SJCRH30 (cell line): Measurements from ENCODE around the gene CDH4. TPM values are rescaled to one million over a fixed set of nuclear protein-coding genes. Genes with fewer than 3 reads are reported as not detected.
"Not testable (repeated sequence)": the region's sequence is repeated elsewhere in the genome, so short reads cannot be mapped to it uniquely, and the experiment has no call there.

ENCODE experiments used
- DNase-seq, 2 experiments: peaks; one replicate each; pipeline ENCODE4 v3.0.0-alpha.2; 2015 to 2020
- H3K27ac ChIP-seq: fragments of 250-450 bp; sonication (Bioruptor Pico); 2 replicates; pipeline ENCODE4 v1.5.1; 2020; ENCODE audit warnings: mild to moderate bottlenecking, moderate library complexity
- H3K27me3 ChIP-seq: fragments of 250-450 bp; sonication (Bioruptor Pico); 2 replicates; pipeline ENCODE4 v1.5.1; 2020; ENCODE audit warnings: mild to moderate bottlenecking, moderate library complexity
- H3K36me3 ChIP-seq: fragments of 250-450 bp; sonication (Bioruptor Pico); 2 replicates; pipeline ENCODE4 v1.5.1; 2020; ENCODE audit warnings: mild to moderate bottlenecking, moderate library complexity
- H3K4me1 ChIP-seq: fragments of 250-450 bp; sonication (Bioruptor Pico); 2 replicates; pipeline ENCODE4 v1.5.1; 2020; ENCODE audit warnings: mild to moderate bottlenecking, moderate library complexity
- H3K4me3 ChIP-seq: fragments of 250-450 bp; sonication (Bioruptor Pico); 2 replicates; pipeline ENCODE4 v1.5.1; 2020; ENCODE audit warnings: mild to moderate bottlenecking, moderate library complexity
- H3K9me3 ChIP-seq: fragments of 250-450 bp; sonication (Bioruptor Pico); replicated peaks from 2 replicates; pipeline ENCODE4 v1.5.1; 2020; ENCODE audit warnings: mild to moderate bottlenecking, moderate library complexity
- total RNA-seq: library from RNA; depleted of rRNA; stranded (reverse); fragments of >200 nt; shearing (Covaris generic); gene quantifications from 2 replicates; pipeline ENCODE4 v1.2.3, GENCODE V29; 2014

The CDH4 gene
- total RNA-seq, 1 experiment from 2014 or later, result 0.06 TPM

DNA sequence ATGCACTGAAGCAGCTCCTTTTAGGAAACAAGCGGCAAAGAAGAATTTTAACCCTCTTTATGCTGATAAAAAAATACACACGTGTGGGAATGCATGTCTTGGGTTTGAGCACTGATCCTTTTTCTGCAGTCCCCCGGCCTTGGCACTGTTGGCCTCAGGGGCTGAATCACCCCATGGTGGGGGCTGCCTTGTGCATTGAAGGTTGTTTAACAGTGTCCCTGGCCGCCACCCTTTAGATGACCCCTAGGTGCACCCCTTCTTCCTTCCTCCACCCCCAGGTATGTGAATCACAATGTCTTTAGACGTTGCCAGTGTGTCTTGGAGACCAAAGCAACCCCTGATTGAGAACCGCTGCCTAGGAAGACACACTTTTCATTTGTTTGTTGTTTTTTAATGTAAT lies 190.7 kb downstream of the CDH4 start:
- no peak overlapping the region for H3K27ac ChIP-seq

DNA sequence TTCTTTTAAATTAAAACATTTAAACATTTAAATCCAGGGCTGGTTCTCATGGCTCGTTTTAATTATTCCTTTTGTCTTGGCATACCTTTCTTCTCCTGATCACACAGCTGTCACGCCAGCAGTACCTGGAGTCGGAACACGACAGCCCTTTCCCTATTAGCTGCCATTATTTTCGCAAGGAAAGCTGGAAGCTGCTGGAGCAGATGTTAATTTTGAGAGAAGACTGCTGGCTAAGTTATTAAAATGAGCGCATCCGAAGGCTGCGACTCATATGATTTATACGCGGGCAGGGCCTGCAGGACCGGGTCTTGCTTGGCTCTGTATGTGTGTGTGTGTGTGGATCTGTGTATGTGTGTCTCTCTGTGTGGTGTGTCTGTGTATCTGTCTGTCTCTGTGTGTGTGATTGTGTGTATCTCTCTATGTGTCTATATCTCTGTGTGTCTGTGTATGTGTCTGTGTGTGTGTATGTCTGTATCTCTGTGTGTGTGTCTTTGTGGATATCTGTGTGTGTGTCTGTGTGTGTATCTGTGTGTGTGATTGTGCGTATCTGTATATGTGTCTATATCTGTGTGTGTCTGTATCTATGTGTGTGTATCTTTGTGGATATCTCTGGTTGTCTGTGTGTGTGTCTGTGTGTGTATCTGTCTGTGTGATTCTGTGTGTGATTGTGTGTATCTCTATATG lies 191.5 kb downstream of the CDH4 start:
- no peak overlapping the region for H3K4me3 ChIP-seq
- H3K9me3 ChIP-seq, result no peaks in the 10 kb centered on the region
- H3K4me1 ChIP-seq, result no peaks in the 10 kb centered on the region
- no peak for DNase-seq
- no peak overlapping the region for H3K27ac ChIP-seq
- H3K27me3 ChIP-seq, result peaks cover 5% of the 10 kb centered on the region; the same call in 1 of the 2 replicates
- H3K36me3 ChIP-seq, result no peaks in the 10 kb centered on the region

More for the DNA sequence above, 190.7 kb downstream of the CDH4 start:
- Histone ChIP-seq H3K36me3 (no peaks in the 10 kb centered on the region), H3K9me3 (no peaks in the 10 kb centered on the region), H3K27me3 (peaks cover 5% of the 10 kb centered on the region; the same call in 1 of the 2 replicates), H3K4me1 (no peaks in the 10 kb centered on the region), H3K4me3 (no peak overlapping the region)
- no peak for DNase-seq

DNA sequence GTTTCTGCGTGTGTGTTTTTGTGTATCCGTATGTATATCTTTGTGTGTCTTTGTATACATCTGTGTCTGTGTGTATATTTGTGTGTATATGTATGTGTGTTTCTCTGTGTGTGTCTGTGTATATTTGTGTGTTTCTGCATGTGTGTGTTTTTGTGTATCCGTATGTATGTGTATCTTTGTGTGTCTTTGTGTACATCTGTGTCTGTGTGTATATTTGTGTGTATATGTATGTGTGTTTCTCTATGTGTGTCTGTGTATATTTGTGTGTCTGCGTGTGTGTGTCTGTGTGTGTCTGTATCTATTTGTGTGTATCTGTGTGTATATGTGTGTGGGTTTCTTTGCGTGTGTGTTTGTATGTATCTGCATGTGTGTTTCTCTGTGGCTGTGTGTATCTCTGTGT lies 192.6 kb downstream of the CDH4 start:
- Histone ChIP-seq H3K4me3 (no peak overlapping the region), H3K27me3 (peaks cover 7% of the 10 kb centered on the region; the same call in 1 of the 2 replicates)
- DNase-seq, result no peak

DNA sequence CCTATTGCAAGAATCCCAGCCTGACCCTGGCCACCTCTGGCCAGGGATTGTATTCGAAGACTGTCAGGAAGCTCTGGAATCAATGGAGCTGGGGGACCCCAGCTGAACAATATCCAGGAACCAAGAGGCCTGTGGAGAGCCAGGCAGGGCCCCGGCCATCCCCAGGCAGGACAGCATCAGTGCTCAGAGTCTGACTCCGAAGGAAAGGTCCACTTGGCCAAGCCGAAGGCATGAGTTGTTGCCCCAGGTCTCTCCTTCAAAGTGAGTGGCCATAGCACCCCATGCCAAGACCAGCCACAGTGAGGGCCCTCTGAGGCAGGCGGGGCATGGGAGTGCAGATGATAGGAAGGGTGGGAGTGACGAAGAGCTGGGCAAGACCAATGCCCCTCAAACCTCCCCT lies 193.1 kb downstream of the CDH4 start:
- no peak for DNase-seq
- no peaks in the 10 kb centered on the region for H3K4me1 ChIP-seq
- no peaks in the 10 kb centered on the region for H3K9me3 ChIP-seq
- no peak overlapping the region for H3K4me3 ChIP-seq
- H3K27ac ChIP-seq, result no peak overlapping the region
- peaks cover 5% of the 10 kb centered on the region; the same call in 1 of the 2 replicates for H3K27me3 ChIP-seq
- no peaks in the 10 kb centered on the region for H3K36me3 ChIP-seq

More for the DNA sequence above, 192.6 kb downstream of the CDH4 start:
- Histone ChIP-seq H3K27ac (no peak overlapping the region), H3K4me1 (no peaks in the 10 kb centered on the region), H3K36me3 (no peaks in the 10 kb centered on the region), H3K9me3 (no peaks in the 10 kb centered on the region)

DNA sequence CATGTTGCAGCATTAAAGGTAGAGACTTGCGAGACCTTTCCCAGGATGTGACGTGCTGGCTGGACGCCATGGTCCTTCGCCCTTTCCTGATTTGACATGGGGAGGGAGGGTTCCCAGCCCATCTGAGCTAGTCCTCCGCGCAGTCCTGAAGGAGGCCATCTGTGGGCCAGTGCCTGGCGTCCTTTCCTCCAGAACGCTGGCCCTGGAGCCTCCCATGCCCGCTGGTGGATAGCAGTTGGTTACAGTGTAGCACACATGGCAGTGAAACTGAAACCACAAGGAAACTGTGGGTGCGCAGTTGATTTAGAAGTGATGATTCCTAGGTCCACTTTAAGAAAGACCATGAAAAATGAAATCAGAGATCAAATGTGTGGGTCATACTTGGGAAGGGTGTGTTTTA lies 193.7 kb downstream of the CDH4 start:
- H3K27ac ChIP-seq, result no peak overlapping the region
- H3K36me3 ChIP-seq, result no peaks in the 10 kb centered on the region
- no peak overlapping the region for H3K4me3 ChIP-seq
- no peak for DNase-seq
- no peaks in the 10 kb centered on the region for H3K4me1 ChIP-seq
- no peaks in the 10 kb centered on the region for H3K9me3 ChIP-seq
- H3K27me3 ChIP-seq, result peaks cover 5% of the 10 kb centered on the region; the same call in 1 of the 2 replicates

DNA sequence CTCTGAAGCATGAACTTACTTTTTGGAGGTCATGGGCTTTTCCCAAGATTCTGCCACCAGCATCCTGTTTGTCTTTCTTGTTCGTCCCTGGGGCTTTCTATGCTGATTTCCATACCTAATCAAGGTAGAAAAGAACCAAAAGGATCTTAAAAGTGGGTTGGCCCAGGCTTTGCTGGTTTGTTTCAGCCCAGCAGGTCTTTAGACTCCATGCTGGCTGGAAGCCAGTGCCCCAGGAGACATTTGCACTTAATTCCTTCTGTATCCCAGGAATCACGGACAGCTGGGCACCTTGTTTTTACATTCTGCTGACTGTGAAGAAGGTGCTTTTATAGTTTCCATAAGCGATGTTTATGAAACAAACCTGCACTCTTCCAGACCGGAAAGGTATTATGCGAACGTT lies 195.9 kb downstream of the CDH4 start:
- Histone ChIP-seq H3K9me3 (no peaks in the 10 kb centered on the region), H3K27ac (no peak overlapping the region), H3K4me3 (no peak overlapping the region), H3K36me3 (no peaks in the 10 kb centered on the region), H3K27me3 (0 out of 2 replicates have a peak, but pooled peaks cover 2% of the 10 kb centered on the region), H3K4me1 (no peaks in the 10 kb centered on the region)
- DNase-seq, result no peak

DNA sequence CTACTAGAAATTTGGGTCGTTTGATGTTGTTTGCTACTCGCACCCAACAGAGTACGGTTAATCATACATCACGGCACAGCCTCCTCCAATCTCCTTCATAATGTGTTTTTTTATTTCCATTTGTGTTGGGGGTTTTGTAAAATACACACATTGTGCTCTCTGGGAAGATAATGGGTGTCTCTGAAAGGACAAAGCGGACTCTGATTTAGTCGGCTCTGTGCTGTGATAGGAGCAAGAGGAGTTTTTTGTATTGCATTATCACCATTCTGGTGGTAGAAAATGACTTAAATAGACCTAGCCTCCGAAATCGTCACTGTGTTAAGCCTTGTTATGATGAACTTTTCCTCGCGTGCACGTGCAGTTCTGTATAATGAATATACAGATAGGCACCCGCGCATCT lies 196.3 kb downstream of the CDH4 start:
- Histone ChIP-seq H3K27me3 (0 out of 2 replicates have a peak, but pooled peaks cover 2% of the 10 kb centered on the region), H3K4me3 (no peak overlapping the region), H3K27ac (no peak overlapping the region), H3K9me3 (no peaks in the 10 kb centered on the region), H3K36me3 (no peaks in the 10 kb centered on the region), H3K4me1 (no peaks in the 10 kb centered on the region)
- DNase-seq, result no peak

DNA sequence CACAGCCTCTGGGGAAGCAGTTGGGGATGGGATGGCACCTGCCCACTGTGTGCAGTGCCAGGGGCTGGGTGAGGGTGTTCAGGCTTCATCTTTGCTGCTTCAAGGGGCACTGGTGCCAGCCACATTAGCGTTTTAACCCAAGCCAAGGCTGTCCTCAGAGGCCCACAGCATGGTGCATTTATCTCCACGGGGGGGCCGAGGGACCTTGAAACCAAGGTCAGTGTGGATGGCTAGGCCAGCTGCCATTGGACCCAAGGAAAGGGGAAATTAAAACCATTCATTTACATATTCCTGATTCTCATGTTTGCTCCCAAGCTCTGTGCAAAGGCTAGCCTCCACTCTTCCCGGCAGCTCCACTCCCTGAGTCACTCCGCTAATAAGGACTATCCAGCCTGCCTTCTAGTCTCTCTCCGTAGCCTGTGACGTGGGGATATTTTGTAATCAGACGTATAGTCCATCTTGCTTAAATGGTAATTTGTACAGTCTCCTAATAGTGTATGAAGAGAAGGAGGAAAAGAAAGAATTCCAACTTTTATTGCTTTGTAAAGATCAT lies 197.1 kb downstream of the CDH4 start:
- Histone ChIP-seq H3K36me3 (no peaks in the 10 kb centered on the region), H3K27ac (no peak overlapping the region), H3K9me3 (no peaks in the 10 kb centered on the region), H3K4me3 (no peak overlapping the region), H3K27me3 (0 out of 2 replicates have a peak, but pooled peaks cover 2% of the 10 kb centered on the region), H3K4me1 (no peaks in the 10 kb centered on the region)
- DNase-seq, result no peak

DNA sequence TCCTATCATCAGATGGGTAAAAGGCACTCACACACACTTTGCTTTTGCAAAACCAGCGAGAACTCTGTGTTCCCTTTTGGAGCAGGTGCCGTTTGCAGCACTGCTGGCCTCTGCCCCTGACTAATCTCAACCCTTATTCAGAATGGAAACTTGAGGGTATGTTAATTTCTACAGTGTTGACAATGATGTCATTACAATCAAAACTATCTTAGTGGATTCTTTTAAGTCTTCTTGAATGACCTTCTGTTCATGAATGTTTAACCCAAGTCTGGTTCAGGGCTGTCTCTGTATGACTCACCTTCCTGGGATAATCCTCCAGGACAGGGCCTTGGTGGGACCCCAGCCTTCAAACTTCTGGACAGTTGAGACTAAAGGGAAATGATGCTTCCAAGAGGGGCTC lies 197.9 kb downstream of the CDH4 start:
- Histone ChIP-seq H3K27ac (no peak overlapping the region), H3K4me3 (no peak overlapping the region), H3K27me3 (peaks cover 2% of the 10 kb centered on the region; the same call in 1 of the 2 replicates), H3K9me3 (no peaks in the 10 kb centered on the region), H3K4me1 (no peaks in the 10 kb centered on the region), H3K36me3 (no peaks in the 10 kb centered on the region)
- DNase-seq, result no peak

DNA sequence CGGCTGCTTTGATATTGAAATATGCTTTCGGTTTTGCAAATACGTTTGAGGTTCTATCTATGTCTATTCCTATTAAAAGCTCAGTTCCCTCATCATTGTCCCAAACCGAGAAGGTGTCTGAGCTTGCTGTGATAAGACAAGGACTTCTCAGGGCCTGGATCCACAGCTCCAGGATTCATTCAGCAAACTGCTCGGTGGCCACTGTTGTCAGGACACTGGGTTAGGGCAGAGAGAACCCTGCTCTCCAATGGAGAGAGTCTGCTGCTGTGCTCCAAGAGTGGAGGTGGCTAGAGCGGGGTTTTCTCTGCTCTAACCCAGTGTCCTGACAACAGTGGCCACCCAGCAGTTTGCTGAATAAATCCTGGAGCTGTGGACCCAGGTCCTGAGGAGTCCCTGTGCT lies 198.5 kb downstream of the CDH4 start:
- Histone ChIP-seq H3K36me3 (no peaks in the 10 kb centered on the region), H3K4me3 (no peak overlapping the region), H3K4me1 (no peaks in the 10 kb centered on the region), H3K9me3 (no peaks in the 10 kb centered on the region), H3K27me3 (peaks cover 2% of the 10 kb centered on the region; the same call in 1 of the 2 replicates), H3K27ac (no peak overlapping the region)
- no peak for DNase-seq

DNA sequence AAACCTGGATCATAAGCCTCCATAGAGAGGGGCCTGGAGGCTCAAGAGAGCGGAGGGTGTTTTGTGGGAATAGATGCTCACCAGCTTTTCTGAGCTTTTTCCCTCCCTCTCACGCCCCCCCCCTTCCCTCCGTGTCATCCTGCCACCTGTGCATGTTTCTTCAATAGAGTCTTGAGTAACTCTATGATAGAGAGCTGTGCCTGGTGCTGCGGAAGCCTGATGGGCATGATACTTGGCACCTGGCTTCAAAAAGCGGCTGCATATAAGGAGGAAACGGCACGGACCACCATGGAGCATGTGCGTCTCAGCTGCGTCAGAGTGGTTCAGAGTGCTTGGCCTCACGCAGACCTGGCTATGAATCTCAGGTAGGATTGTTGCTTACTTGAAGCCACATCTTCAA lies 198.9 kb downstream of the CDH4 start:
- no peaks in the 10 kb centered on the region for H3K4me1 ChIP-seq
- H3K27ac ChIP-seq, result no peak overlapping the region
- DNase-seq, result no peak

DNA sequence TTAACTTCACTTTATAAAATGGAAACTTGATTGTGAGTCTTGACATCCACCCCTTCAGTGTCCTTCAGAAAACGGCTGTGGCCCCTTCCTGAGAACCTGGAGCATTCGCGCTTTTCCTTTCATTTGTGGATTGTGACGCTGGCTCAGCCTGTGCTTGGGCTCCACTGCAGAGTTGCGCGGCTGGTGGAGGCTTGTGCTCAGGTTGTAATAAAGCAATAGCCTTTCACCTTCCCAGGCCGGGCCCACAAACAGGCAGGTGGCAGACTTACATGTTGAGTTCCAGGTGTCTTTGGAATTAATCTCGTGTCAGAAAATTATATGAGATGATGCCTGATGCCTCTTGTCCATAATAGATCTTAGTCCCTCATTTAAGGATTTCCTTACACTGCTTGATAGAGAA lies 199.9 kb downstream of the CDH4 start:
- no peak overlapping the region for H3K27ac ChIP-seq
- no peaks in the 10 kb centered on the region for H3K4me1 ChIP-seq
- peaks cover 9% of the 10 kb centered on the region; the same call in 1 of the 2 replicates for H3K27me3 ChIP-seq
- H3K9me3 ChIP-seq, result no peaks in the 10 kb centered on the region
- H3K4me3 ChIP-seq, result no peak overlapping the region
- no peak for DNase-seq
- no peaks in the 10 kb centered on the region for H3K36me3 ChIP-seq

More for the DNA sequence above, 198.9 kb downstream of the CDH4 start:
- Histone ChIP-seq H3K4me3 (no peak overlapping the region), H3K27me3 (peaks cover 2% of the 10 kb centered on the region; the same call in 1 of the 2 replicates), H3K36me3 (no peaks in the 10 kb centered on the region), H3K9me3 (no peaks in the 10 kb centered on the region)

DNA sequence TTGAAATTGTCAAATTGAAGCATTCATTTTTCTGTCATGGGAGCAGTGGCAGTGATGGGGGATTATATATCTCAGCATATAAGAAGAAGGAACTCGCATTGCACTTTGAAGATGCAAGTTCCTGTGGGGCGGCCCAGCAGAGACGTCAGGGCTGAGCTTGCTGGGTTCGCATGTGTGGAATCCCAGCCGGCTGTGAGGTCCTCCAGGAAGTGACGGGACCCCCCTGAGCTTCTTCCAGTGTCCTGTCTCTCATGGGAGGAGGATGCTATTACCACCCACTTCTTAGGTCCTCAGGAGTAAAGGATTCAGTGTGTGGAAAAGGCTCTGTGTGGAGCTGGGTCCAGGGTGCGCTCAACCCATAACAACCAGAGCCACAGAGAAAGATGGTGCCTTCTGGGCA lies 201.2 kb downstream of the CDH4 start:
- H3K4me1 ChIP-seq, result no peaks in the 10 kb centered on the region
- H3K27me3 ChIP-seq, result peaks cover 9% of the 10 kb centered on the region; the same call in 1 of the 2 replicates
- no peak overlapping the region for H3K4me3 ChIP-seq
- no peaks in the 10 kb centered on the region for H3K36me3 ChIP-seq
- no peak for DNase-seq
- H3K9me3 ChIP-seq, result no peaks in the 10 kb centered on the region
- no peak overlapping the region for H3K27ac ChIP-seq

DNA sequence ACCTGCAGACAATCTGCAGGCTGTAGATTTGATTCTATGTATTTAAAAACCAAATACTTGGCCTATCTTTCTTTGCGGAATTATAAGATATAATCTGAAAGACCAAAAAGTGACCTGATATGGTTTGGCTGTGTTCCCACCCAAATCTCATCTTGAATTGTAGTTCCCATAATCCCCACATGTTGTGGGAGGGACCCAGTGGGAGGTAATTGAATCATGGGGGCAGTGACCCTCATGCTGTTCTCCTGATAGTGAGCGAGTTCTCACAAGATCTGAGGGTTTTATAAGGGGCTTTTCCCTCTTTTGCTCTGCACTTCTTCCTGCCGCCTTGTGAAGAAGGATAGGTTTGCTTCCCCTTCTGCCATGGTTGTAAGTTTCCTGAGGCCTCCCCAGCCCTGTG lies 201.6 kb downstream of the CDH4 start:
- H3K36me3 ChIP-seq, H3K9me3 ChIP-seq, H3K4me3 ChIP-seq, H3K27me3 ChIP-seq, DNase-seq, H3K27ac ChIP-seq, H3K4me1 ChIP-seq: not testable (repeated sequence)

DNA sequence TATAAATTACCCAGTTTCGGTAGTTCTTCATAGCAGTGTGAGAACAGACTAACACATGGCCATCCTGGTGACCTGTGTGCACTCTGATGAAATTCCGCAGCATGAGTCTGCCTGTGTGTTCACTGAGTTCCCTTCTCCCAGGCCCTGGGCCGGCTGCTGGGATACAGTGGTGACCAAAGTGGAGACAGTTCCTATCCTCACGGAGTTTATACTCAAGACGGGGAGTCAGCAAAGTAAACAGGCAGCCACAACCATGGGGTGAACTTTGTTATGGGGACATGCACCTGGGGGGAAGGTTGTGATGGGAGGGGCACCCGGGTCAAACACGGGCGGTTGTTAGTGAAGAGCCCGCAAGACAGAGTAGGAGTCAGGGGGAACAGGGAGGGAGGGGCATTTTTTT lies 202.0 kb downstream of the CDH4 start:
- H3K4me3 ChIP-seq, result no peak overlapping the region
- H3K4me1 ChIP-seq, result no peaks in the 10 kb centered on the region
- no peak for DNase-seq
- H3K27ac ChIP-seq, result no peak overlapping the region
- H3K9me3 ChIP-seq, result no peaks in the 10 kb centered on the region
- no peaks in the 10 kb centered on the region for H3K36me3 ChIP-seq
- peaks cover 9% of the 10 kb centered on the region; the same call in 1 of the 2 replicates for H3K27me3 ChIP-seq
